MCF 10A (cell line): Measurements from ENCODE around the gene N4BP2L2. TPM values are rescaled to one million over a fixed set of nuclear protein-coding genes. Genes with fewer than 3 reads are reported as not detected.

Experiments
- BruUV-seq: library from RNA; stranded (reverse); fragments of 400-500 nt; replicated peaks from 2 replicates; lab custom pipeline; 2021; lab: Mats Ljungman, UMichigan
- CTCF ChIA-PET: fragments of 300-600 bp; sonication (Branson Sonifier 250); formaldehyde crosslinking; extraction: SDS; loops from one replicate; lab custom pipeline; 2021; ENCODE audit warnings: antibody characterized with exemption, inconsistent platforms; lab: Yijun Ruan, JAX
- POLR2A ChIA-PET: fragments of 300-600, 350-650 bp; sonication (Branson Sonifier 250); formaldehyde crosslinking; extraction: SDS; loops from one replicate; lab custom pipeline; 2020; ENCODE audit warnings: antibody characterized with exemption, inconsistent platforms; lab: Yijun Ruan, JAX
- DNase-seq: peaks from one replicate; pipeline ENCODE4 v3.0.0-alpha.2; 2018; ENCODE audit not compliant: unreplicated experiment
- H3K27ac Mint-ChIP-seq: one replicate; pipeline ENCODE4 v1.8.0; 2022; ENCODE audit warnings: mild to moderate bottlenecking, low read depth, mixed read lengths; ENCODE audit not compliant: unreplicated experiment
- H3K27me3 Mint-ChIP-seq: one replicate; pipeline ENCODE4 v1.8.0; 2022; ENCODE audit warnings: mixed read lengths; ENCODE audit not compliant: insufficient read depth, unreplicated experiment
- H3K36me3 Mint-ChIP-seq: one replicate; pipeline ENCODE4 v1.8.0; 2022; ENCODE audit warnings: mild to moderate bottlenecking, moderate library complexity, mixed read lengths; ENCODE audit not compliant: insufficient read depth, unreplicated experiment
- H3K4me1 Mint-ChIP-seq: one replicate; pipeline ENCODE4 v1.8.0; 2022; ENCODE audit warnings: mixed read lengths; ENCODE audit not compliant: insufficient read depth, unreplicated experiment
- H3K4me3 Mint-ChIP-seq: one replicate; pipeline ENCODE4 v1.8.0; 2022; ENCODE audit warnings: mild to moderate bottlenecking, moderate library complexity, mixed read lengths; ENCODE audit not compliant: unreplicated experiment
- H3K9me3 Mint-ChIP-seq: one replicate; pipeline ENCODE4 v1.8.0; 2022; ENCODE audit warnings: mixed read lengths; ENCODE audit not compliant: unreplicated experiment
- CTCF ChIP-seq: fragments of 200-600 bp; IDR thresholded peaks from one replicate; pipeline ENCODE4 v1.8.0; 2022; ENCODE audit warnings: antibody characterized with exemption, mild to moderate bottlenecking; ENCODE audit not compliant: unreplicated experiment
- intact Hi-C: fragments of 100-400 bp; cut with micrococcal nuclease; formaldehyde crosslinking; loops from 2 replicates; pipeline ENCODE4 v1.14.1; 2022
- total RNA-seq: library from RNA; stranded (reverse); gene quantifications from 2 replicates; pipeline ENCODE4 v1.2.3, GENCODE V29; 2022

The N4BP2L2 gene
- total RNA-seq, 1 experiment from 2014 or later = 113 TPM

GRCh38 chr13:32446220-32446619 lies 92.4 kb downstream of the N4BP2L2 start:
- no peaks in the 10 kb centered on the region for H3K27me3 Mint-ChIP-seq
- H3K36me3 Mint-ChIP-seq = peaks cover 9% of the 10 kb centered on the region
- BruUV-seq = no TSS peak
- CTCF ChIA-PET = interaction anchor here (0.5 kb wide), 1 partner anchor 200 kb away, joined by 3 read pairs; no protein-coding TSS in a partner anchor
- no peak for TF ChIP-seq CTCF
- no peaks in the 10 kb centered on the region for H3K4me1 Mint-ChIP-seq
- DNase-seq = no peak
- no peaks in the 10 kb centered on the region for H3K9me3 Mint-ChIP-seq
- no peak overlapping the region for H3K27ac Mint-ChIP-seq
- POLR2A ChIA-PET = no interaction called here
- intact Hi-C loops = no loop called here
- H3K4me3 Mint-ChIP-seq = no peak overlapping the region

GRCh38 chr13:32445461-32445860 lies 93.1 kb downstream of the N4BP2L2 start:
- no peak for TF ChIP-seq CTCF
- ChIA-PET CTCF (no interaction called here), POLR2A (no interaction called here)
- no peaks in the 10 kb centered on the region for H3K4me1 Mint-ChIP-seq
- no peak for DNase-seq
- H3K27ac Mint-ChIP-seq = no peak overlapping the region
- H3K27me3 Mint-ChIP-seq = no peaks in the 10 kb centered on the region
- peaks cover 9% of the 10 kb centered on the region for H3K36me3 Mint-ChIP-seq
- no peak overlapping the region for H3K4me3 Mint-ChIP-seq
- intact Hi-C loops = no loop called here
- BruUV-seq = no TSS peak
- H3K9me3 Mint-ChIP-seq = no peaks in the 10 kb centered on the region

GRCh38 chr13:32443111-32443510 lies 95.5 kb downstream of the N4BP2L2 start:
- POLR2A ChIA-PET = no interaction called here
- no TSS peak for BruUV-seq
- Mint-ChIP-seq H3K4me3 (no peak overlapping the region), H3K9me3 (no peaks in the 10 kb centered on the region), H3K4me1 (no peaks in the 10 kb centered on the region), H3K36me3 (peaks cover 28% of the 10 kb centered on the region), H3K27me3 (no peaks in the 10 kb centered on the region), H3K27ac (no peak overlapping the region)
- peak; percentile 36 for DNase-seq
- peak; percentile 13 for TF ChIP-seq CTCF
- CTCF ChIA-PET = no interaction called here
- intact Hi-C loops = no loop called here

GRCh38 chr13:32438871-32439270 lies 99.7 kb downstream of the N4BP2L2 start:
- BruUV-seq = no TSS peak
- Mint-ChIP-seq H3K36me3 (peaks cover 62% of the 10 kb centered on the region), H3K27me3 (no peaks in the 10 kb centered on the region), H3K4me1 (no peaks in the 10 kb centered on the region), H3K4me3 (no peak overlapping the region), H3K27ac (no peak overlapping the region), H3K9me3 (no peaks in the 10 kb centered on the region)
- TF ChIP-seq CTCF = no peak
- no peak for DNase-seq
- ChIA-PET POLR2A (interaction anchor here (0.6 to 0.7 kb wide), 2 partner anchors 14 to 78 kb away, joined by 3 to 4 read pairs; no protein-coding TSS in a partner anchor), CTCF (interaction anchor here (0.6 to 0.9 kb wide), 3 partner anchors 15 to 97 kb away, joined by 3 read pairs; no protein-coding TSS in a partner anchor)
- intact Hi-C loops = no loop called here
